ENCODE measurements around the gene PIK3R5.
"Not testable (repeated sequence)": the region's sequence is repeated elsewhere in the genome, so short reads cannot be mapped to it uniquely, and the experiment has no call there.

- TF ChIP-seq CTCF, POLR2A (IDR thresholded peaks at IDR 0.05): not testable (repeated sequence)
Observed at GRCh38 chr17:8988263-8988935, 22.9 kb upstream of the PIK3R5 start.

All from prostate gland (tissue), 2 donors.